ENCODE measurements around the gene TEAD1. TPM values are rescaled to one million over a fixed set of nuclear protein-coding genes. Genes with fewer than 3 reads are reported as not detected.

The TEAD1 gene
- total RNA-seq, 4 donors from 2014 or later: 45.7 to 88.7 (median 71.4) TPM

DNA sequence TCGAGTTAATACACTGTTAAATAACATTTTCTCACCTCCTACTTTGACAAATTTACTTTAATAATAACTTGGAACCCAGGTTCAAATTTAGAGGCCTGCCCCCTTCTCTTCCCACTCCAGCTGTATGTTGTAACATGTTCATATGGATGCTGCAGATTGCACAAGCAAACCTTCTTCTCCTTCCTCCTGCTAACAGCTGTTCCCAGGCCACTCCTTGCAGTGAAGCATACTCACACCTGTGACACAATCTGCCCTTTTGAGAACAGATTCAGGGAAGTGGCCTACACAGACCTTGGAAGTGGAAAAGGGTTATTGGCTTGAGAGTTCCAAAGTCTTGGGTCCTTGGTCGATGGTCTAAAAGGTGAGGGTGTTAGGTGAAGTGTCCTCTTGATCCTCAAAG, 131.9 kb downstream of the TEAD1 start:
- no peak for DNase-seq (ENCODE audit: low spot score in 2 of 2)
- TF ChIP-seq CTCF (IDR thresholded peaks at IDR 0.05): no peak
- TF ChIP-seq POLR2A (IDR thresholded peaks at IDR 0.05): no peak
- 64 to 71% methylated on average over 2 of the region's 2 CpGs for WGBS, 2 donors
- H3K4me3 ChIP-seq (ENCODE audit: low read depth, poor library complexity, severe bottlenecking): no peak overlapping the region
- intact Hi-C loops (cut with DNase I; ENCODE audit: low total_unique reads): loop anchor here (10.0 kb wide), 1 partner anchor 131 kb away; the partner anchor contains the start of gene TEAD1

- intact Hi-C loops (cut with DNase I; ENCODE audit: low total_unique reads): loop anchor here (10.0 kb wide), 1 partner anchor 133 kb away; the partner anchor contains the start of gene TEAD1
- no peak overlapping the region for H3K4me3 ChIP-seq (ENCODE audit: low read depth, poor library complexity, severe bottlenecking)
- TF ChIP-seq POLR2A (IDR thresholded peaks at IDR 0.05) (no peak), CTCF (IDR thresholded peaks at IDR 0.05) (no peak)
- 91 to 93% methylated on average over 6 of the region's 6 CpGs for WGBS, 2 donors
- no peak for DNase-seq (ENCODE audit: low spot score in 2 of 2)
Measured at GRCh38 chr11:12807621-12808020, 133.4 kb downstream of the TEAD1 start.

- no peak for TF ChIP-seq POLR2A (IDR thresholded peaks at IDR 0.05)
- TF ChIP-seq CTCF (IDR thresholded peaks at IDR 0.05): no peak
- 94 to 100% methylated on average over 1 of the region's 1 CpG for WGBS, 2 donors
- no peak for DNase-seq (ENCODE audit: low spot score in 2 of 2)
- intact Hi-C loops (cut with DNase I; ENCODE audit: low total_unique reads): loop anchor here (10.0 kb wide), 1 partner anchor 134 kb away; the partner anchor contains the start of gene TEAD1
- no peak overlapping the region for H3K4me3 ChIP-seq (ENCODE audit: low read depth, poor library complexity, severe bottlenecking)
Measured at GRCh38 chr11:12808519-12808918, 134.3 kb downstream of the TEAD1 start.

DNA sequence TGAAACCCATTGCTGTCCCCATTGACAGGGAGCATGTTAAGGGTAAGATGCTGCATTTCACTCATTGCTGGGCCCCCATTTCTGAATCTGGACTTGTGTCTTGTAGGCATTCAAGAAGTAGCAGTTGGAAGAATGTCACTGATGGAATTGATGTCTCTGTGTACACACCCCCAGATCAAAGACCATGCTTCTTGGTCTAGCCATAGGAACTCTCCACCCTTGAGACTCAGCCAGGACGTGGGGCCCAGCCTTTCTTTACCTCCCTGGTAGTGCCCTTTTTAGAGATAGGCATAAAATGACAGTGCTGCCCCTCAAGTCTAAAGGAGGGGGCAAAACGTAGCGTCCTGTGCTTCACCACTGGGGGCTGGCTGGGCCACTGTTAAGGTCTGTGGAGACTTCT, 135.1 kb downstream of the TEAD1 start:
- DNase-seq (ENCODE audit: low spot score in 2 of 2): no peak
- TF ChIP-seq CTCF (IDR thresholded peaks at IDR 0.05): no peak
- TF ChIP-seq POLR2A (IDR thresholded peaks at IDR 0.05): no peak
- intact Hi-C loops (cut with DNase I; ENCODE audit: low total_unique reads): loop anchor here (10.0 kb wide), 1 partner anchor 135 kb away; the partner anchor contains the start of gene TEAD1
- WGBS, 2 donors: 94 to 95% methylated on average over 3 of the region's 3 CpGs
- H3K4me3 ChIP-seq (ENCODE audit: low read depth, poor library complexity, severe bottlenecking): no peak overlapping the region

DNA sequence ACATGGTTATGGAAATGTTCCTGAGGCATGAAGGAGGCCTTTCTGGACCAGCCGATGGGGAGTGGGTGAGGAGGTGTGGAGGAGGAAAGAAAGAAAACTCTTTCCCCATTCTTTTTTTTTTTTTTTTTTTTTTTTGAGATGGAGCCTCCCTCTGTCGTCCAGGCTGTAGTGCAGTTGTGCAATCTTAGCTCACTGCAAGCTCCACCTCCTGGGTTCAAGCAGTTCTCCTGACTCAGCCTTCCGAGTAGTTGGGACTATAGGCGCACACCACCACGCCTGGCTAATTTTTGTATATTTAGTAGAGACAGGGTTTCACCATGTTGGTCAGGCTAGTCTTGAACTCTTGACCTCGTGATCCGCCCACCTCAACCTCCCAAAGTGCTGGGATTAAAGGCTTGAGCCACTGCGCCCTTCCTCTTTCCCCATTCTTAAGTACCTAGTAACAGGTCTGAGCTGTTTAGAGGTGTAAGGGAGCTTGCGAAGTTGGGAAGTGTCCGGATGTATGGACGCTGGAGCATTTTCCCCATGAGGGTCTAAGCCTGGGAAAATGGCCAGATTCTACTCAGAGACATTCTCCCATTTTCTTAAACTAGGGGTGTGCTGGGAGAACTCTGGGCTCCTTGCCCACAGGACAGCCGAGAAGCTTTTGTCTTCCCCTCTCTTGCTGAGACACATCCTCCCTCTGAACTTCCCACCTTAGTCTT, 135.8 kb downstream of the TEAD1 start:
- intact Hi-C loops (cut with DNase I; ENCODE audit: low total_unique reads): loop anchor here (10.0 kb wide), 1 partner anchor 135 kb away; the partner anchor contains the start of gene TEAD1
- TF ChIP-seq CTCF (IDR thresholded peaks at IDR 0.05): no peak
- TF ChIP-seq POLR2A (IDR thresholded peaks at IDR 0.05): no peak
- WGBS, 2 donors: 59 to 68% methylated on average over 12 of the region's 12 CpGs
- no peak overlapping the region for H3K4me3 ChIP-seq (ENCODE audit: low read depth, poor library complexity, severe bottlenecking)
- no peak for DNase-seq (ENCODE audit: low spot score in 2 of 2)
